CD1c-positive myeloid dendritic cell (primary cell): ENCODE results near the gene LIPA.

ENCODE experiments used
- DNase-seq: peaks from one replicate; pipeline ENCODE4 v3.0.0-alpha.2; 2016; ENCODE audit errors: extremely low spot score

Gene LIPA

DNA sequence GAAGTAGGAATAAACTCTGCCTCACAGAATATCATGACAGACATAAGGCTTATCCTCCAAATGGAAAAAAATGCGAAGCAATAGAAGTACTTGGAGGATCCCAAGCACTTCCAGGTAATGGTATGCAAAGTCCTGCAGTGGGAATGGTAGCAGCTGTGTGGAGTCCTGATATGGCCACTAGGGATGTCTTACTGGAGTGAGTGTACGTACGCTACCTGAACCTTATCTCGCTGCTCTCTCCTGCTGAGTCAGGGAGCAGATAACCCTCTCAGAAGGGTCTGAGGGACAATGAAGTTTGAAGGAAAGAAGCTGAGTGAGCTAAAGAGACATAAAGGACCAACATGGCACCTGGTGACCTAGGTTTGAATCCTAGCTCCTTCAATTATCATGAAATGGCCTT lies 86.7 kb downstream of the LIPA start:
- no peak for DNase-seq

DNA sequence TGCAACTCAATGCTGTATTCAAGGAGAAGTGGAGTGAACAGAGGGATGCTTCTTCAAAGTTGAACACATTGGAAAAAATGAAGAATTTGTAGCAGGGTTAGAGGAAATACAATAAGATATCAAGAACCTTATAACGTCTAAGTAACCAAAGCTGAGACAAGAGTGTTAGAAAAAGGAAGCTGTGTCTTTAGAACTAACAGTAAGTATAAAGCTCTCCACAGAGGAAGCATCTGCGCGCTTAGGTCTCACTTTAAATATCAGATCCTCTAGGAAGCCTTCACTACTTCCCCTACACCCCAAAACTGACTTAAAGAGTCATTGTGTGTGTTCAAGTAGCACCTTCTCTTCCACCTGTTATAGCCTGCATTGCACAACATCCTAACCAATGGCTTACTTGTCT lies 87.5 kb downstream of the LIPA start:
- peak; percentile 61 for DNase-seq
